ENCODE measurements around the gene RASL10A.

Gene RASL10A

GRCh38 chr22:29316141-29316828, 788 bp upstream of the RASL10A start:
- ATAC-seq: no peak

- no peak for ATAC-seq
Measured at GRCh38 chr22:29314537-29315285, 786 bp downstream of the RASL10A start.

- ATAC-seq: no peak
Measured at GRCh38 chr22:29313576-29314466, 1.7 kb downstream of the RASL10A start.

GRCh38 chr22:29313126-29313575, 2.3 kb downstream of the RASL10A start:
- ATAC-seq: peak in 1 of 2 donors; percentile 19

- ATAC-seq: no peak
Measured at GRCh38 chr22:29312218-29313125, 3.0 kb downstream of the RASL10A start.

- ATAC-seq: no peak
Measured at GRCh38 chr22:29311464-29312217, 3.9 kb downstream of the RASL10A start.

- ATAC-seq: peak; percentile 31 to 42
Measured at GRCh38 chr22:29310863-29311339, 4.6 kb downstream of the RASL10A start.

- ATAC-seq: no peak
Measured at GRCh38 chr22:29310065-29310862, 5.2 kb downstream of the RASL10A start.

- no peak for ATAC-seq
Measured at GRCh38 chr22:29309332-29310064, 6.0 kb downstream of the RASL10A start.

GRCh38 chr22:29308791-29309262, 6.7 kb downstream of the RASL10A start:
- no peak for ATAC-seq

GRCh38 chr22:29308148-29308790, 7.2 kb downstream of the RASL10A start:
- no peak for ATAC-seq

GRCh38 chr22:29307596-29308147, 7.8 kb downstream of the RASL10A start:
- ATAC-seq: no peak

- peak; percentile 19 to 29 for ATAC-seq
Measured at GRCh38 chr22:29306835-29307595, 8.5 kb downstream of the RASL10A start.

GRCh38 chr22:29306175-29306834, 9.2 kb downstream of the RASL10A start, which contains the start of gene GAS2L1:
Gene GAS2L1 (plus strand): TSS chr22:29306650. CDS start chr22:29308106, 1,456 bp downstream.
- ATAC-seq: peak; percentile 35 to 39

GRCh38 chr22:29305836-29306174, 9.7 kb downstream of the RASL10A start:
- ATAC-seq: no peak

- ATAC-seq: no peak
Measured at GRCh38 chr22:29302681-29303465, 12.6 kb downstream of the RASL10A start.

All from activated CD4-positive, CD25-positive, alpha-beta regulatory T cell treated with anti-CD3 and anti-CD28 coated beads, Interleukin-2, amount 50 U/mL, for 24 hours (primary cell).